Aorta (tissue), 5 donors: ENCODE results near the gene SLC26A5. TPM values are rescaled to one million over a fixed set of nuclear protein-coding genes. Genes with fewer than 3 reads are reported as not detected.

Experiments
- ATAC-seq: fragments of 200-7000 bp; cut with Tn5 transposase; one replicate; pipeline ENCODE4 v1.9.1; 2022; ENCODE audit warnings: moderate library complexity; ENCODE audit not compliant: low FRiP score
- DNase-seq, 2 donors: peaks; one replicate each; pipeline ENCODE4 v3.0.0-alpha.2; 2020
- H3K27ac ChIP-seq, 2 donors: one replicate each; pipeline ENCODE4 v1.5.1; 2013; ENCODE audit warnings: low read length in 2 of 2, mild to moderate bottlenecking in 2 of 2, moderate library complexity in 2 of 2, control low read depth in 1 of 2, inconsistent platforms in 1 of 2, low read depth in 1 of 2
- H3K27me3 ChIP-seq, 2 donors: one replicate each; pipeline ENCODE4 v1.6.1; 2013; ENCODE audit warnings: control low read depth in 1 of 2, low read length in 1 of 2, mild to moderate bottlenecking in 1 of 2, moderate library complexity in 1 of 2; ENCODE audit not compliant: insufficient read depth in 2 of 2, control insufficient read depth in 1 of 2
- H3K36me3 ChIP-seq, 2 donors: one replicate each; pipeline ENCODE4 v1.6.1; 2013; ENCODE audit warnings: control low read depth in 1 of 2, low read length in 1 of 2, mild to moderate bottlenecking in 1 of 2; ENCODE audit not compliant: insufficient read depth in 2 of 2, control insufficient read depth in 1 of 2
- H3K4me1 ChIP-seq, 2 donors: one replicate each; pipeline ENCODE4 v1.6.1; 2013; ENCODE audit warnings: low read length in 2 of 2, control low read depth in 1 of 2, mild to moderate bottlenecking in 1 of 2, moderate library complexity in 1 of 2; ENCODE audit not compliant: insufficient read depth in 2 of 2, control insufficient read depth in 1 of 2
- H3K4me3 ChIP-seq, 2 donors: one replicate each; pipeline ENCODE4 v1.5.1; 2013; ENCODE audit warnings: low read length in 2 of 2, control low read depth in 1 of 2, mild to moderate bottlenecking in 1 of 2
- H3K9me3 ChIP-seq: one replicate; pipeline ENCODE4 v1.6.1; 2013; ENCODE audit warnings: mild to moderate bottlenecking, low read length; ENCODE audit not compliant: control insufficient read depth
- WGBS, 2 donors: extraction: QIAGEN DNeasy Blood & Tissue Kit; methylation state at CpG; one replicate each; pipeline ENCODE4 v1.1.7; 2013; 5-methylcytosine and 5-hydroxymethylcytosine counted together
- intact Hi-C, 2 donors: fragments of 100-400 bp; cut with DNase I; formaldehyde crosslinking; loops; one replicate each; pipeline versions ENCODE4 v1.14.2 to v1.15.0; 2022
- polyA plus RNA-seq, 2 donors: library from polyadenylated mRNA; stranded (reverse); fragments of 200-250 nt; gene quantifications; one replicate each; pipeline ENCODE4 v1.2.3, GENCODE V29; 2013
- total RNA-seq, 2 donors: library from RNA; stranded (reverse); fragmentation: NEBNext Ultra II Directional; extraction: Animal tissue kit (Norgen Biotek cat#: 25700); gene quantifications; one replicate each; pipeline ENCODE4 v1.2.1, GENCODE V29; 2021
- donor health status: healthy with polysubstance abuse.
- donor health status: Bipolar disorder and iron deficiency.
- donor health status: DM: no; HTN: no; CAD: no.
- donor health status: DM: no; HTN: no; CAD: no.
- donor health status: DM: yes; HTN: yes; CAD: no.

SLC26A5 gene
- total and polyA plus RNA-seq, 4 donors = 0.57 to 0.78 TPM; not detected in 2

- DNase-seq = peak; percentile 92 to 93
- H3K9me3 ChIP-seq = no peaks in the 10 kb centered on the region
- intact Hi-C loops = loop anchor here in 1 of 2 donors (5.0 kb wide), 1 partner anchor 47 kb away; the partner anchor contains the start of gene PMPCB
- no peaks in the 10 kb centered on the region for H3K36me3 ChIP-seq
- peak within 1 kb of the TSS; percentile 75 to 76 for H3K4me3 ChIP-seq
- peaks cover 0 to 7% of the 10 kb centered on the region in 2 donors for H3K4me1 ChIP-seq
- no peaks in the 10 kb centered on the region for H3K27me3 ChIP-seq
- peak within 1 kb of the TSS; percentile 23 to 48 for H3K27ac ChIP-seq
- peak; percentile 94 for ATAC-seq
- WGBS, 2 donors = 7% methylated on average over 43 of the region's 43 CpGs
These were observed 101.4 kb downstream of the SLC26A5 start, which contains the start of gene DNAJC2 for GRCh38 chr7:103344453-103345149. DNAJC2 (minus strand) TSS chr7:103344767; CDS start chr7:103344622, 145 bp downstream.

- H3K4me1 ChIP-seq = peaks cover 0 to 4% of the 10 kb centered on the region in 2 donors
- H3K9me3 ChIP-seq = no peaks in the 10 kb centered on the region
- peak overlapping the region; percentile 23 to 48 for H3K27ac ChIP-seq
- DNase-seq (peak in 1 of 2 donors; percentile 46), ATAC-seq (peak; percentile 3)
- intact Hi-C loops = loop anchor here in 1 of 2 donors (5.0 kb wide), 1 partner anchor 47 kb away; the partner anchor contains the start of gene PMPCB
- WGBS, 2 donors = 0 to 1% methylated on average over 26 of the region's 26 CpGs
- H3K27me3 ChIP-seq = no peaks in the 10 kb centered on the region
- H3K4me3 ChIP-seq = peak overlapping the region; percentile 75 to 76
- no peaks in the 10 kb centered on the region for H3K36me3 ChIP-seq
These were observed 102.1 kb downstream of the SLC26A5 start for GRCh38 chr7:103343758-103344452.

- intact Hi-C loops = loop anchor here in 1 of 2 donors (5.0 kb wide), 1 partner anchor 46 kb away; the partner anchor contains the start of gene PMPCB
- peaks cover 0 to 4% of the 10 kb centered on the region in 2 donors for H3K4me1 ChIP-seq
- H3K27ac ChIP-seq = no peak overlapping the region
- H3K36me3 ChIP-seq = no peaks in the 10 kb centered on the region
- H3K27me3 ChIP-seq = no peaks in the 10 kb centered on the region
- peak overlapping the region; percentile 75 to 76 for H3K4me3 ChIP-seq
- no peak for ATAC-seq
- H3K9me3 ChIP-seq = no peaks in the 10 kb centered on the region
- no peak for DNase-seq
These were observed 102.7 kb downstream of the SLC26A5 start for GRCh38 chr7:103343332-103343731.

- 78 to 81% methylated on average over 2 of the region's 2 CpGs for WGBS, 2 donors
- intact Hi-C loops = loop anchor here in 1 of 2 donors (5.0 kb wide), 1 partner anchor 44 kb away; the partner anchor contains the start of gene PMPCB
- H3K36me3 ChIP-seq = no peaks in the 10 kb centered on the region
These were observed 104.5 kb downstream of the SLC26A5 start for GRCh38 chr7:103341466-103341865.

GRCh38 chr7:103338864-103339263 is 107.1 kb downstream of the SLC26A5 start:
- WGBS, 2 donors = 98% methylated on average over 2 of the region's 2 CpGs
- no peak overlapping the region for H3K4me3 ChIP-seq
- H3K36me3 ChIP-seq = no peaks in the 10 kb centered on the region
- ATAC-seq = no peak
- no peak overlapping the region for H3K27ac ChIP-seq
- H3K27me3 ChIP-seq = no peaks in the 10 kb centered on the region
- peaks cover 0 to 4% of the 10 kb centered on the region in 2 donors for H3K4me1 ChIP-seq
- H3K9me3 ChIP-seq = no peaks in the 10 kb centered on the region
- no peak for DNase-seq
- intact Hi-C loops = no loop called here

More at GRCh38 chr7:103341466-103341865, 104.5 kb downstream of the SLC26A5 start:
- DNase-seq = no peak
- Histone ChIP-seq H3K27ac (no peak overlapping the region), H3K9me3 (no peaks in the 10 kb centered on the region), H3K4me1 (peaks cover 0 to 4% of the 10 kb centered on the region in 2 donors), H3K27me3 (no peaks in the 10 kb centered on the region), H3K4me3 (no peak overlapping the region)
- no peak for ATAC-seq

GRCh38 chr7:103336761-103337160 is 109.2 kb downstream of the SLC26A5 start:
- Histone ChIP-seq H3K27me3 (no peaks in the 10 kb centered on the region), H3K9me3 (no peaks in the 10 kb centered on the region), H3K27ac (no peak overlapping the region), H3K4me1 (no peaks in the 10 kb centered on the region), H3K4me3 (no peak overlapping the region), H3K36me3 (no peaks in the 10 kb centered on the region)
- DNase-seq (no peak), ATAC-seq (no peak)
- intact Hi-C loops = no loop called here
- 89 to 91% methylated on average over 2 of the region's 2 CpGs for WGBS, 2 donors

GRCh38 chr7:103325744-103326143 is 120.3 kb downstream of the SLC26A5 start:
- DNase-seq (no peak), ATAC-seq (no peak)
- H3K9me3 ChIP-seq = no peaks in the 10 kb centered on the region
- no peak overlapping the region for H3K4me3 ChIP-seq
- H3K4me1 ChIP-seq = no peaks in the 10 kb centered on the region
- no peak overlapping the region for H3K27ac ChIP-seq
- no peaks in the 10 kb centered on the region for H3K27me3 ChIP-seq
- WGBS, 2 donors = 90 to 91% methylated on average over 8 of the region's 8 CpGs
- peaks cover 4 to 9% of the 10 kb centered on the region in 2 donors for H3K36me3 ChIP-seq
- intact Hi-C loops = no loop called here
